SKM-1 (cell line): ENCODE results near the gene PECR.
"Not testable (repeated sequence)": the region's sequence is repeated elsewhere in the genome, so short reads cannot be mapped to it uniquely, and the experiment has no call there.

Experiments
- DNase-seq: peaks from one replicate; lab custom pipeline; 2025; ENCODE audit not compliant: unreplicated experiment; lab: John Stamatoyannopoulos, UW

The PECR gene

DNA sequence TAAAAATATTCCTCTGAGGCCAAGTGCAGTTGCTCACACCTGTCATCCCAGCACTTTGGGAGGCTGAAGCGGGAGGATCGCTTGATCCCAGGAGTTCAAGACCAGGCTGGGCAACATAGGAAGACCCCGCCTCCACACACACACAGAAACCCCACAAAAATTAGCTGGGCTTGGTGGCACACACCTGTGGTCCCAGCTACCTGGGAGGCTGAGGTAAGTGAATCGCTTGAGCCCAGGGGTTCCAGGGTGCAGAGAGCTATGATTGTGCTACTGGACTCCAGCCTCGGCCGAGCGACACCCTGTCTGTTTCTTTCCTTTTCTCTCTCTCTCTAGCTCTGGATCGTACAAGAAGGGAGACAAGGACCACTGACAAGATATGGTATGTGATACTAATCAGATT, 25.7 kb upstream of the PECR start:
- DNase-seq = no peak

GRCh38 chr2:216104691-216105090, 23.1 kb upstream of the PECR start:
- DNase-seq = no peak

- DNase-seq = no peak
Observed at GRCh38 chr2:216103213-216103612, 21.6 kb upstream of the PECR start.

- DNase-seq = no peak
Observed at GRCh38 chr2:216101109-216101508, 19.5 kb upstream of the PECR start.

- DNase-seq = no peak
Observed at GRCh38 chr2:216098421-216099334, 17.1 kb upstream of the PECR start.

DNA sequence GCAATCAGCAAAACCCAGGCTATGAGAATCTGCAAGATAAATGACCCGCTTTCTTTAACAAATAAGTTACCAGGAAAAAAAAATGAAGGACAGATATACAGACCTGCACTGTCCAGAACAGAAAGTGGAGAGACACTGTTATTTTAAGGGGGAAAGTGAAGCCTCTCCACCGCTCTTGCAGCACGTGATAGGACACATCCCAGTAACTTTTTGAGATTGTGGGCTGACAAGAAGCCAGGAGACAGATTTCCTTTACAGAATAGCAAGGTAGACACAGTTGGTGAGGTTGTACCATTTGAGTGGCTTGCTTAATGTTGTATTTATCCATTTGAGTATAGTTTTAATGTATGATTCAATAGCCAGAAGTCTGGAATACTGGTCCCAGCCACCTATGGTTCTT, 13.1 kb upstream of the PECR start:
- DNase-seq = no peak

GRCh38 chr2:216092646-216093045, 11.0 kb upstream of the PECR start:
- DNase-seq = no peak

- no peak for DNase-seq
Observed at GRCh38 chr2:216090369-216090786, 8.8 kb upstream of the PECR start.

DNA sequence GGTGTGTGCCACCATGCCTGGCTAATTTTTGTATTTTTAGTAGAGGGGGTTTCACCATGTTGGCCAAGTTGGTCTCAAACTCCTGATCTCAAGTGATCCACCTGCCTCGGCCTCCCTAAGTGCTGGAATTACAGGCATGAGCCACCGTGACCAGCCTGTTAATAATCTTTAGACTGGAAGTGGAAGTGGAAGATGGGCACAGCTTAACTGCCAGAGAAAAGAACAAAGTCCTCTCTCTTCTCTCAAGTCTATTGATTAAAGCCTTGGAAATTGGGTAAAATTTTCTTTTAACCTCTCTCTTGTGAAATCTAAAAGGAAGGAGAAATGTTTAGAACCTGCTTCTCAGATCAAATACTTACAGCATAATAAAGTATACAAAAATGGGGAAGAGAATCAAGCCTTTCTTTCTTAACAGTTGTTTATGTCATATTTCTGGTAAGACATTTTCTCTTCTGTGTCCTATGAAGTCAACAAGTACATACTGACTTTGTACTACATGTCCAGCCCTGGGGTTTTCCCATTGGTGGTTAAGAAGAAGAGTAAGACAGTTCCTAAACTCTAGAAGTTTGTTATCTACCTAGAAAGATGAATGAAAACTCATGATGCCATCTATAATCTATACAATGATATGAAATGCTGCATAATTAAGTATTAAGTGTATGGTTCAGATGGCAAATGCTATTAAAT, 4.7 kb upstream of the PECR start:
- no peak for DNase-seq

- DNase-seq = no peak
Observed at GRCh38 chr2:216084547-216084946, 2.9 kb upstream of the PECR start.

- DNase-seq = no peak
Observed at GRCh38 chr2:216083464-216084281, 2.1 kb upstream of the PECR start.

DNA sequence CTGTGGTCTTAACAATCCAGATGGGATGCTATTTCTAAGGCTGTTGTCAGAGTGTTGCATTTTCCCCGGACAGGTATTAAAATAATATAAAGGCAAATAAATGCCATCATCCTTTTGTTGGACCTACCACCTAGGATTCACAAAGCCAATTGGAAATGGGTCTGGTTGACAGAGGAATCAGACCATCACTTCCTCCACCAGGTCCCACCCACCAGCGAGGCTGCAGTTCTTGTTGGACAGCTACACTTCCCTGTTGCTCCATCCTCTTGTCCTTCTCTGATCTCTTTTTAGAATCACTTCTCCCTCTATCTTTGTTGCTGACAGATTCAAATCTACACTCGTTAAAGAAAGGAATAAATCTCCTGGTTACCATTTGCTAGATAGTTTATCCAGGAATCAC, 1.2 kb upstream of the PECR start:
- DNase-seq = no peak

- no peak for DNase-seq
Observed at GRCh38 chr2:216082117-216082711, 605 bp upstream of the PECR start.

GRCh38 chr2:216081012-216081411, 597 bp downstream of the PECR start:
- DNase-seq = no peak

- DNase-seq = not testable (repeated sequence)
Observed at GRCh38 chr2:216080048-216080447, 1.6 kb downstream of the PECR start.

DNA sequence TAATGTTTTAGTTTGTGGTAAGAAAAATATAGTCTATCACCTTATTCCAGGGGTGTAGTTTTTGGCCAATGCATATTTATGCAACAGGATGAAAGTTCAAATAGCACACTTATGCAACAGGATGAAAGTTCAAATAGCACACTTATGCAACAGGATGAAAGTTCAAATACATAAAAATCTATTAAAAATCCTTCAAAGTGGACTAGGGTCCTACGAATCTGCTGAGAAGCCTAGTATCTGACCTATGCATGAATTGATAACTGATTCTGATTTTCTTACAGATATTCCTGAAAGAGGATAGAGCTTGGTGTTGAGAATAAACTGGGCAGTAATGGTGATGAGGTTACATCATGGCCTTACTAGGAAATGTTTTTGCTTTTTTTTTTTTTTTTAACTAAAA, 2.8 kb downstream of the PECR start:
- no peak for DNase-seq

GRCh38 chr2:216075510-216076485, 5.8 kb downstream of the PECR start:
- DNase-seq = no peak

GRCh38 chr2:216074794-216075193, 6.8 kb downstream of the PECR start:
- no peak for DNase-seq

DNA sequence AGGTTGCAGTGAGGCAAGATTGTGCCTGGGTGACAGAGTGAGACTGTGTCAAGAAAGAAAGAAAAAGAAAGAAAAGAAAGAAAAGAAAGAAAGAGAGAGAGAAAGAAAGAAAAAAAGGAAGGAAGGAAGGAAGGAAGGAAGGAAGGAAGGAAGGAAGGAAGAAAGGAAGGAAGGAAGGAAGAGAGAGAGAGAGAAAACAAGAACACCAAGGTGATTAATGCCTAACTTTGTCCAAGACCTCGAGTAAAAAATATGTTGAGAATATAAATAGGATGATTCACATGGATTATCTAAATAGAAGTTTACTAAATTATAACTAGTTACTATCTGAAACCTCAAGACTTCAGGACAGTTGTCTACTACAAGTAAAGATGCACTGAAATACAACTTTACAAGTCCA, 7.2 kb downstream of the PECR start:
- no peak for DNase-seq

DNA sequence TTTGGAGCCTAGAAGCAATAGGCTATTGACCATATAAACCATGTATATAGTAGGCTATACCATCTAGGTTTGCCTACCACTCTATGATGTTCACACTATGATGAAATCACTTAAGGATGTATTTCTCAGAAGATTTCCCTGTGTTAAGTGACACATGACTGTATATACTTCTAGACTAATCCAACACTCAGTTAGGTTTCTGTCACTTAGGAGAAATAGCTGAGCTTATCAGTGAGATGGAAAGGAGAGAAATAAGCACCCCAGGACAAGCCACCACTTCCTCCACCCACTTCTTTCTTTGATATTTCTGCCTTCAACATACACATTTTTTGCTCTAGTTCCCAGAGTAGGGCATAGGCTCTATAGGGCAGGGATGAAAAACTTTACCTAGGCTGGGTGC, 7.8 kb downstream of the PECR start:
- no peak for DNase-seq
